Measurements from ENCODE around the gene E2F4.

The E2F4 gene

DNA sequence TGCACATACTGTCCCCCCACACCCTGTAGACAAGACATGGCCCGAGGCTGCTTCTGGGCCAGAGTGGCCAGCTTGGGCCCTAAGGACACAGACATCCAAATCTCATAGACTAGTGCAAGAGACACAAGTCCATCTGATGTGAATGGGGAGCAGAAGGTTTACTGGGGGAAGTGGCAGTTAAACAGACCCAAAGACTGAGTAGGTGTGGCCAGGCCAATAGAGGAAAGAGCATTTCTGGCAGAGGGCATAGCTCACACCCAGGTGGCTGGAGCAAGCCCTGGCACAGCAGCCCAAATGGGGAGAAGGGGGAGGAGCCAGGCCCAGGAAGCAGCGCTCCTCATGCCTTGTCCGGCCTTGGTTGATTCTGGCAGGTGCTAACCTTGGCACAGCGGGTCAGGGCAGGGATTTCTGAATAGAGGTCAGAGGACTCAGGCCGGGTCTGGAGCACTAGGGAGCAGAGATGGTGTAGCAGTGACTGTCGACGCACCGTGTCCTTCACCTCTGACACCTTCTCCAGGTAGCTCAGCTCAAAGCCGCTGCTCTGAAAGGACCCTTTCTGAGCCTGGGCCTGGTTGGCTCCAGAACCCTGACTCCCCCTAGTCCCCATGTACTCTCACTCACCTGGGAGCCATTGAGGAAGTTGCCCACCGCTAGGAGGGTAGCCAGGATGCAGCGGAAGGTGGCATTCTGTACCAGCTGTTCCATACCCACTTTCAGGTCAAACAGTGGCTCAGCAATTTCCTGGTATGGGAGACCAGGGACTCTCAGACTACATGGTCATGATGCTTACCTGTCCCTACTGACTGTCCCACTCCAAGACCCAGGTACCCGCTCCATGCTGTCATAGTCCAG, 39.1 kb downstream of the E2F4 start:
- no peak for DNase-seq

DNA sequence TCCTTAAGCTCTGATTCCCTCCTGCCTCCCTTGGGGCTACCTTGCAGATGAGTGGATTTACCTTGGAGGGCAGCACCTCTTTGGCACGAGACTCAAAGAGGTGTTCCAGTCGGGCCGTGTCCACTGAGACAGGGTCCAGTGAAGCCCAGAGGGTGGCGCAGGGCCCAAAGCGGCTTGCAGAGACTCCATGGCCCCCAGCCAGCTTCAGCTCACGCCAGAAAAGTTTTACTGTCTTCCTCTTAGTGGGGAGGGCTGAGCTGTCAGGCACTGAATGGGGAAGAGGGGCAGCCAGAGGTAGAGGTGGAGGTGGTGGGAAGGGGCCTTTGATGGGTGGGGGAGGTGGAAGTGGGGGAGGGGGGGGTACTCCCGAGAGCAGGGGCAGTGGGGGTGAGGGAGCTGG, 41.6 kb downstream of the E2F4 start:
- no peak for DNase-seq

DNA sequence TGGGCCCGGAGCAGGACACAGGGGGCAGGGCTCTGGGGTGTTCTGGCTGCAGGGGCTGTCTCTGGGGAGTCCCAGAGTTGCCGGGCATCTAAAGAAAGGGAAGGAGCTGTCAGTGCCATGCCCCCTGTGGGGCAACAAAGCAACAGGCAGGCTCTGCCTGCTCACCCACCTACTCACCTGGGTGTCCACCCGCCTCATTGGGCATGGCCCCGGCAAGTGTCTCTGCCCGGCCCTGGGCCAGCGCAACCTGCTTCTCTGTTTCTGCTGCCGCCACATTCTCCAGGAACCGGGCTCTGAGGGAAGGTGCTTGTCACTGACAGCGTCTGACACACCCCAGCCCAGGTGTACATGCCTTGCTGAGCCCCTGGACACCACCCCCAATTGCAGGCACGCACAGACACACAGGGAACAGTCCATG, 42.2 kb downstream of the E2F4 start:
- no peak for DNase-seq

DNA sequence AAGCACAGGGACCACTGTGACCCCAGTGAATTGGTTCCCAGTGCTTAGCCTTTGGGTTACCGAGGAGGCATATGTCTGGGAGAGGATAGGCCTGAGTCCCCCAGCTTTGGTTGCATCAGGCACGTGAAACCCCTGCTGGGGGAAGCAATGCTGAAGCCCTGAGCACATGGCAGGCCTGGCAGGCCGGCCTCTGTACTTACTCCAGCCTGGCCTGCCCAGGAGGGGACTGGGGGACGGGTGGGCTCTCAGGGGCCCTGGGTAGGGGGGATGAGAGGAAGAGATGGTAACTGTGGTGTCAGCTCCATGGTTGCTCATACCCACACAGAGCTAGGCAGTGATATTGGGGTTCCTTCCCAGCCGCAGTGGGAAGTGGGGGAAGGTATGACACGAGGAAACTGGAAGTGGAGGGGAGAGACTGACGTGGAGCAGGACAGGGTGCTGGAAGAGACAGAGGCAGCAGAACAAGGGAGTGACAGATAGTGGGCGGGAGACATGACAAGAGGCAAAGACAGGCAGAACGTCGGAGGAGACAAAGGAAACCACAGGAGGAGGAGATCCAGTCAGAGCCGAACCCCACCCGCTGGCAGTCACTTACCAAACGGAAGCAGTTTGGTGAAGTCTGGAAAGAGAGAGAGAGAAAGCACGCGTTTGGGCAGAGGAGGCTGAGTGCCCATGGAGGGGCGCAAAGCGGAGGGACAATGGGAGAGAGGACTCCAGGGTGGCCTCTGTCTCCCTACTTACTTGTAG, 44.0 kb downstream of the E2F4 start:
- peak in 35 of 56 donors; percentile 24 to 91 (median 70) for DNase-seq

DNA sequence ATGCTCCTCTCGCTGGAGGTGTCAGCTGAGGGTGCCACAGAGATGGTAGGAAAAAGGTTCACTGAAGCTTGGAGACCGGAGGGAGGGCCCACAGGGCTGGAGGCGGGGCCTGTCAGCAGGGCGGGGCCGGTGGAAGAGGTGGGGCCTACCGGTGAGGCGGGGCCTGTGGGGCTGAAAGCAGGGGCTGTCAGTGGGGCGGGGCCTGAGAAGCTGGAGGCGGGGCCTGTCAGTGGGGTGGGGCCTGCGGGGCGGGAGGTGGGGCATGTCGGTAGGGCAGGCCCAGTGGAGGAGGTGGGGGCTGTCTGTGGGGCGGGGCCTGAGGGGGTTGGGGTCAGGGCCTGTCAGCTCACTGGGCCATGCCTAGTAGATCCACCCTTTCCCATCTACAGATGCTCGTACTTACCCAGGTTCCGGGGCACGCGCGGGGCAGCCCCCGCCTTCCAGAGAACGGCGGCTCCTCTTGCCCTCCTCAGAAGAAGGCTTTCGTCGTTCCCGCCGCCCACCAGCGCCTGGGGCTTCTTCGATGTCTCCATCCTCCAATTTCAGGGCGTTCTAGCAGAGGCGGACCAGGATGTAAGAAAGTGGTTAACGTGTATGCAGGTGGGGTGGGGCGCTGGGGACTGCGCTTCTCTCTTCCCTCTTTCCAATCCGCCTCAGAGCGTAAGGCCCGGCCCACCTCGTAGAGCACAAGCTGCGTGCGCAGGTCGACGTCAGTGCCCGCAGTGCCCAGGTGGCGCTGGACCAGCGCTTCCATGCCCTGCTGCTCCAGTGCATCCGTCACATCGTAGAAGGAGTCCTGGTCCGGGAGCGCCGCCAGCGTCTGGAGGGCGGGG, 44.8 kb downstream of the E2F4 start:
- peak in 41 of 56 donors; percentile 29 to 93 (median 74) for DNase-seq

DNA sequence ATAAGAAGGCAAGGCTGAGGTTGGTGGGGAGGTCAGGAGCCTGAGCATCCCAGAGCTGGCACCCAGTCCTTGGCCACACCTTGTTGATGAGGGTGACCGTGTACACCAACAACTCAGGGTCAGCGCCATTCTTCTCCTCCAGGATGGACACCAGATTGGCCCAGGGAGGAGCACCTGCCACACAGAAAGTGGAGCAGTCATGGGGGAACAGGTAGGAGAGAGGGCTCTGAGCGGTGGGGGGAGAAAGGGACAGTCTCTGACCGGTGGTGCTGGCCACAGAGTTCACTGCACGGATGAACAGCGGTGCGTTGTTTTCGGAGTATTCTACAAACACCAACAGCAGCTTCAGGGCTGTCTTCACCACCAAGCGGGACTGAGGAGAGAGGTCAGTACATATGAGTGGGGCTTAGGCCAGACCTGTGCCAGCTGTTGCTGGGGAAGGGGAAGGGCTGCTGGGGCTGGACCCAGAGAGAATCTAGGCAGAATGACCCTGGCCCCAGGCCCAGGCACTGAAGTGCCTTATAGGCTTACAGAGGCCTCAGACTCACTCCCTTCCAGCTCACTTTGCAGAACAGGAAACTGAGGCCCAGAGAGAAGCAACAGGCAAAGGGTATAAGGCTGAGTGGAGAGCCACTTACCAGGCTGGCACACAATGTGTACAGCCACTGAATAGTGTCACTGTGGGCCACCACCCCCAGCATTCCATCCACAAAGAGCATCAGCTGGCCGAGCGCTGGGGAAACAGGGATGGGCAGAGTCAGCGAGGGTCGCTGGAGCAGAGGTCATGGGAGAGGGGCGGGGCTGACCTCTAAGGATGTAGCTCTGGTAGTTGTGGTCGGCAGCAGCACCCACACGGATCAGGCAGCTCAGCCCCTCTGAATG, 45.7 kb downstream of the E2F4 start:
- DNase-seq: no peak

DNA sequence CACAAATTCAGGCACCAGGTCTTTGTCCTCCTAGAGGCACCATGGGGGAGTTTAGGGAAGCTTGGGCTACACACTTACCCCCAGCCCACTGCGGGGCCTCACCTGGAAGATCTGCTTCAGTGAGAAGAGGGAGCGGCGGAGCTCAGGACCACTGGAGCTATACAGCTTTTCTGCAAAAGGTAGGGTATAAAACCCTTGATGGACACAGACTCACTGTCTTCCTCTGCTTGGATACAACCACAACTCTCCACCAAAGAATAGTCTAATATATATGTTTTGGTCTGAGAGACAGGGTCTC, 46.3 kb downstream of the E2F4 start:
- DNase-seq: no peak

DNA sequence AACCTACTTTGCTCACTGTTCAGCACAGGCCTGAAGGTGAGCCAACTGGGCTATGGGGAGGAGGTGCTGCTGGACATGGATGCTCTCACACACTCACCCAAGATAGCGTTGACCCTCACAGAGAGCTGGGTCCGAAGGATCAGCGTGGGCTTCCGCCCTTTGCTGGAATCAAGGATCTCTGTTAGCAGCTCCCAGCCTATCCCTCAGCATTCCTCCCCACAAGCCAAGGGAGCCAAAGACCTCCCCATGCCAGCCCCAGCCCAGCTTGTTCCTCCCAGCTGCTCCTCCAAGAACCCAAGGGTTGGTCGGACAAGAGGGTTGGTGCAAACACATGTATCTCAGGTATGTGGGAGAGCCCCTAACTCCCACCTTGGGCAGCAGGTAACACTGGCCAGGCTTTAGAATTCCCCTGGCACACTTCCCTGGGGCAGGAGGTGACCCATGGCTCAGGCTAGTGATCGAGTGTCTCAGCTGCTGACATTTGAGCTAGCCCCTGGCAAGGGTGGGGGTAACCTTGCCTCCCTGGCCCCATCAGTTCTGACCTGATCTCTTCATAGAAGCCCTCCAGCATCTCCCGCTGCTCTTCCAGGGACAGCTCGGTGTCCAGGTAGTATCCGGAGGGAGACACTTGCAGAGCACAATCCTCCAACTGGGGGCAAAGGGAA, 47.0 kb downstream of the E2F4 start:
- no peak for DNase-seq

DNA sequence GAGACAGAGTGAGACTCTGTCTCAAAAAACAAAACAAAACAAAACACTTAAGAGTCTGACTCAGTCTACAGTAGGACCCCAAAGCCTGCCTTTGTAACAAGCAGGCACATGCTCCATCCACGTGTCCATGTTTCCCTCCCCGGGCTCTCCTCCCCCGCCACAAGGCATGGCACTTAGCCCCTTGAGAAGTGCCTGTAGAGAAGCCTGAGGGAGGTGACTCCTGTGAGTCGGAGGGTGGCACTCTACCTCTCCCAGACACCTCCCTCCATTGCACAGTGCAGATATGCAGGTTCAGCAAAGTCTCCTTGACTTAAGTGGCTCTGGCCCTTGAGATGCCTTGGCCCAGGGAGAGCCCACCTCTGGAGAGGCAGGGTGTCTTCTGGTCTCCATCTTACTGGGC, 48.6 kb downstream of the E2F4 start:
- DNase-seq: no peak

DNA sequence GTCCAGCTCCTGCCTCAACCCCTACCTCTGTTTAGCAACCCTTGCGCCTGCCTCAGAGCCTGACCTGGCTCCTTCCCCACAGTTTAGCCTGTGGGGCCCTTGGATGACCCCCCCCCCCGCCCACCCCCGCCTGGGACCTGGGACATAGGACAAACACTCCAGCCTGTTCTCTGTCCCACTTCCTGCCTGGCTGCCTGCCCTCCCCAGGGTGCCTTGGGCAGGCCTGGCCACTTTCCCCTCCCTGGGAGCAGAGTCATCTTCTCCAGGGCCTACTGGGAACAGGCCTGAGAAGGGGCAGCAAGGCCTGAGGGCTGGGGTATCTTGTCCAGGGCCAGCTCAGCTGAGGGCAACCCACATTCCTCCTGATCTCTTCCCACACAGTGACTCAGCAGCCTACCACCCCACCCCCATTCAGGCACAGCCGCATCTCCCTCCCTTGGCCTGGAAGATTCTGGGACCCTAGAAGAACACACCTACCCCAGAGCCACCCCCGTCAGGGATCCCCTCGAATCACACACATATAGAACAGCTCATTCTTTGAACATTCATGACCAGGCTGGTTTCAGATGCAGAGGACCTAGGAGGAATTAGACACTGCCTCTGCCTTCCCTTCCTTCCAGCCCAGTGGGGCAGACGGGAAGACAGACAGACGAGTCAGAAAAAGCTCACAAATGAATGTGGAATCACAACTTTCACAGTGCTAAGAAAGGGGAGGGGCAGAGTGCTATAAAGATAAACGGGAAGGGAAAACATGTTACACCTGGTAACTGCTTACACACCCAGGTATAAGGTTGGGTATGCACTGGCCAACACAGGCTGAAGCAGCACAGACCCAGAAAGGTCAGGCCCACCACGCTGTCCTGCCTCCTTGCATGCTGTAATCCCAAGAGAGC, 49.3 kb downstream of the E2F4 start:
- peak in 4 of 56 donors; percentile 10 to 39 (median 36) for DNase-seq

DNA sequence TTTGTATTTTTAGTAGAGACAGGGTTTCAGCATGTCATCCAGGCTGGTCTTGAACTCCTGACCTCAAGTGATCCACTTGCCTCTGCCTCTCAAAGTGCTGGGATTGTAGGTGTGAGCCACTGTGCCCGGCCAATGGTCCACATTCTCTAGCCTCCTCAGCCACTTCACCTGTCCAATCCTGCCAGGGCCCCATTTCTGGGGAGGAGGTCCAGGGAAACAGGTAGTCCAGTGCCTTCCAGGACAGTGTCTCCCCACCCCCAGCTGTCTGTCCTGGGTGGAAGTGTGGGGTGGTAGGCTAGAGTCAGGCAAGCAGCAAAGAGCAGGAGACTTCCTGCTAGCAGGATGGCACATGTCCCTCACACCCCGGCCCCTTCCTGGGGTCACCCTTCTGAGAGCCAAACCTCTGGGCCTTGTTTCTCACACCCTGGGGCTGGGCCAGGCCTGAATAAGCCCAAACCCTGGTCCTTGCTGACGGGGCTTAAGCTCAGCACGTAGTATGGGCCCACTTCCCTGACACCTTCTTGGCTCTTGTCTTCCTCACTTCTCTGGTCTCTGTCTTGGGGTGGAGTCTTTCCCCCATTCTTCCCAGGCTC, 50.3 kb downstream of the E2F4 start:
- no peak for DNase-seq

DNA sequence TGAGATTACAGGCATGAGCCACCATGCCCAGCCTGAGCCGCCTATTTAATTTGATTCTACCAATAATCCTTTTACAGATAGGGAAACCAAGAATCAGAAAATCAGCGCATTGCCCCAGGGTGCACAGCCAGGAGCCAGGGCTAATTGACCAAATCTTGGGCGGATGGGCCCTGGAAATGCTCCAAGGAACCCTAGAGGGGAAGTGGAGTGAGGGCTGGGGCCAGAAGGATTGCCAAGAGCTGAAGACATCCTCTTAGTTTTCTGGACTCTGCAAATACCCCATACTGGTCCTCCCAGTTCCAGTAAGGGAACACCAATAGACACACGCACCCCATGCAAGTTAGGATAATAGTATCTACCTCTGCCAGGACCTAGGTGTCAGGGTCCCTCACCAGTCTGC, 51.5 kb downstream of the E2F4 start:
- DNase-seq: peak in 2 of 56 donors; percentile 10 to 16

DNA sequence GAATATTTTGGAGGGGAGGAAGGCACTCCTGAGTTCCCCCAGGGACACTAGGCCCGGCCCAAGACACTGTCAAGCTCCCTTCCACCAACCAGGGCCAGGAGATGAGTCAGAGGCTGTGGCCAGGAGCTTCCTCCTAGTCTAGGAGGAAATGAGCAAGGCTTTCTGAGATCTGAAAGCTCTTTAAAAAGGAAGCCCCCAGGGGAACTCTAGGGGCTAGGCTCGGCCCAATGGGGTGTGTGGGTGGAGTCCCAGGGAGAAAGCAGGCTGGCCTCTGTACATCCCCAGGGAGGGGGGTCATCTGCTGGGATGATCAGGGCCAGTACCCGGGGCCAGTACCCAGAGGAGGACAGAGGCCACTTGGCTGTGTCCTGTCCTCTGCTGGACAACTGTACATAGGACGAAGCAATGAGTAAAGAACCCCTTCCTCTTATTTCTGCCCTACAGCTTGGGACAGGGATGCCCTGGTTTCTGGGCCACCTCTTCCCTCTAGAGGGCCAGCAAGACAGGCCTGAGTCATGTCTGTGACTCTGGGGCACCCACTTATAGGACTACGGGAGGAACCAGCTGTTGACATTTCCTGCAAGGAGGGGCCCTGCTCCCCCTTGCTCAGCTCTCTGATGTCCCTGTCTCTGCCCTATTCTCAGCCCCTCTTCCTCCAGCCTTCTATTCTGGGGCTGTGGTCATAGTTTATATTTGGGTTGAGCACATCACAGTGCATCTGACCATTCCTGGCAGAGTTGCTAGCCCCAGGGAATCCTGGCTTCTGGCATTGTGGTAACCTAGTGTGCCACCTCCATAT, 52.6 kb downstream of the E2F4 start:
- peak in 20 of 56 donors; percentile 13 to 60 (median 31) for DNase-seq

DNA sequence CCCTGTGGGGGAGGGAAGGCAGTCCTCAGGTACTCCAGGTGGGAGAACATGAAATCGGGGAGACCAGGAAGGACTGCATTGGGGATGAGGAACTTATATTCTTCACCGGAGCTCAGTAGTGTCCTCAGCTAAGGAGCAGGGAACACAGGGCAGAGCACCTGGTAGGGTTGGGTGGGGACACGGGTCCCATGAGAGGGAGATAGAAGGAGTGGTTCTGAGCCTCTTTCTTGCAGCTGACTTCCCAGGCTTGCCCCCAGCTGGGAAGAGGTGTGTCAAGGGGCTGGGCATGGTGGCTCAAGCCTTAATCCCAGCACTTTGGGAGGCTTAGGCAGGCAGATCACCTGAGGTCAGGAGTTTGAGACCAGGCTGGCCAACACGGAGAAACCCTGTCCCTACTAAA, 53.2 kb downstream of the E2F4 start:
- DNase-seq: no peak

DNA sequence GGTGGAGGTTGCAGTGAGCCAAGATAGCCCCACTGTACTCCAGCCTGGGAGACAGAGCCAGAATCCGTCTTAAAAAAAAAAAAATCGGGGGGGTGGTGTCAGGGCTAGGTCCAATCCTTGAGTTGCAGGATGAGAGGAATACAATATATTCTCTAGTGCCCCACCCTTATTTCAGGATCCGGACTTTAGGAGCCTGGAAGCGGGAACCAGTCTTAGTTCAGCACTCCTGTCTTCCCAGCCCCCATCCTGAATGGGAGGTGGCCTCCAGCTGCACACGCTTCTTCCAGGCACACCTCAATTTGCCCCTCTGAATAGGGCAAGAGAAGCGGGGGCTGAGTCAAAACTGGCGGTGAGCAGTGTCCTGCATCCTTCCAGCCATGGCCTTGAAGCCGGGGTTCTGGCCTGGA, 53.7 kb downstream of the E2F4 start:
- no peak for DNase-seq

DNA sequence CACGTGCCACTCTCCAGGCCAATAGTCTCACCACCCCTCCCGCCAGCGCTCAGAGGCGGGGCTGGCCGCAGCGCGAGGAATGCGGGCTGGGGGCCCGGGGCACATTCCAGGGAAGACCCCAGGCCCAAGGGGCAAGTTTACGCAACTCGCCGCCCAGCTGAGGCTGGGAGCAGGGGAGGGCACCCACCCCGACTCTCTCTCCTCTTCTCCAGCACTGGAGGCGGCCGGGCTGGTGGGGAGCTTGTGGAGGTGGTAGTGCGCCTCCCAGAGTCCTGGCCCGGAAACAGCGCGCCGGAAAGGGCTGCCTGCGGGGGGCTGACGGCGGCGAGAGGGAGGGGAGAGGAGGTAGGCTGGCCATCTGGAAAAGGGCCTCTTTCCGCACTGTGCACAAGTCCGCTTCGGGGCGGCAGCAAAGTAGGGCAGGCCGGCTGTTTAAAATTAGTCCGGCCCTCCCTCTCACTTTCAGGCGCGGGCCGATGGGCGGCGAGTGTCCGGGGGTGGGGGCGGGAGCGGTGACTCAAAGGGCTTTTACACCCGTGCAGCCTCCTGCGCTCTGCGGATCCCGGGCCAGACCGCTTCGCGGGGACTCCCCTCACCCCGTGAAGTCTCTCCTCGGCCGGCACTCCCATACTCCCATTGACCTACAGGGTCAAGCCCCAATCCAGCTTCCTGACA, 54.3 kb downstream of the E2F4 start:
- DNase-seq: peak in 40 of 56 donors; percentile 14 to 80 (median 50)

DNA sequence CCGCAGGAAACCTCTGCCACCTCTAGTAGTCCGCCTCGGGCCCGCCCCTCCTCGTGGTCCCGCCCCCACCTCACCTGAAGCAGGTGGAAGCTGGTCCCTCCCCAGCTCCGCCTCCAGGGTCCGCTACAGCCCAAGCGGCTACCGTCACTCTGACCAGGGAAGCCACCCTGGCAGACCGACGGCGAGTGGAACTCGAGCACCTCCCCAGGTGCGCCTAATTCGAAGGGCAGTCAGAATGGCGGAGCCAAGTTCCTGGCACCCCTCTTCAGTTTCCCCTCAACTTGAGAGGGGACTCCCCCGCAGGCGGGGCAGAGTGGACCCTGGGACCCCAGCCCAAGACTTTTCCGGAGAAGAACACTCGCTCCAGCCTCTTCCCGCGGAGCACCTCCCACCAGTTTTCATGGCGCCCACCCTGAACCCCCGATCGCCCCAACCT, 54.8 kb downstream of the E2F4 start:
- peak in 2 of 56 donors; percentile 35 to 54 for DNase-seq
